GM12878 (cell line): ENCODE data around the gene GRAMD1C. TPM values are rescaled to one million over a fixed set of nuclear protein-coding genes. Genes with fewer than 3 reads are reported as not detected.

Experiments used
- ATAC-seq: fragments of 200-7000 bp; cut with Tn5 transposase; 3 replicates; pipeline ENCODE4 v1.9.1; 2020; ENCODE audit warnings: mild to moderate bottlenecking, moderate library complexity
- BruUV-seq: library from RNA; stranded (reverse); fragments of 400-500 nt; replicated peaks from 2 replicates; lab custom pipeline; 2021; lab: Mats Ljungman, UMichigan
- CTCF ChIA-PET: fragments of 300-600 bp; sonication (Branson Sonifier 250); formaldehyde crosslinking; extraction: SDS; loops from one replicate; lab custom pipeline; 2021; ENCODE audit warnings: inconsistent platforms; lab: Yijun Ruan, JAX
- POLR2A ChIA-PET: fragments of 350-600 bp; formaldehyde crosslinking; extraction: SDS; loops from one replicate; lab custom pipeline; 2021; ENCODE audit warnings: inconsistent platforms; lab: Charles Lee
- RAD21 ChIA-PET: fragments of 300-600 bp; sonication (Branson Sonifier 250); formaldehyde crosslinking; loops from one replicate; lab custom pipeline; 2023; ENCODE audit warnings: antibody characterized with exemption; ENCODE audit not compliant: unreplicated experiment; lab: Charles Lee
- SMC1A ChIA-PET: fragments of 300-600 bp; sonication (Branson Sonifier 250); formaldehyde crosslinking; loops from one replicate; lab custom pipeline; 2023; ENCODE audit not compliant: unreplicated experiment, uncharacterized antibody; lab: Charles Lee
- DNase-seq: peaks from one replicate; pipeline ENCODE4 v3.0.0-alpha.2; 2011; ENCODE audit warnings: low read depth, low spot score
- FAIRE-seq: peaks from 3 replicates; lab custom pipeline; 2011; peaks lifted over from hg19 to GRCh38; lab: Jason Lieb, UNC
- H2AFZ ChIP-seq: 2 replicates; pipeline ENCODE4 v1.6.0; 2011; ENCODE audit warnings: low read depth, low read length, control low read depth; ENCODE audit not compliant: control insufficient read depth
- H3K27ac ChIP-seq: 2 replicates; pipeline ENCODE4 v1.5.1; 2011; ENCODE audit warnings: control low read depth; ENCODE audit not compliant: control insufficient read depth, insufficient read depth
- H3K27me3 ChIP-seq, 2 experiments: replicated peaks in 1 of 2; 2 replicates each; pipeline versions ENCODE4 v1.6.0 to v1.6.1; 2011; ENCODE audit warnings: low read length in 1 of 2; ENCODE audit not compliant: control insufficient read depth in 2 of 2, insufficient read depth in 2 of 2
- H3K36me3 ChIP-seq, 2 experiments: 2 replicates each; pipeline ENCODE4 v1.5.1; 2011; ENCODE audit warnings: low read length in 1 of 2; ENCODE audit not compliant: control insufficient read depth in 2 of 2, insufficient read depth in 2 of 2
- H3K4me1 ChIP-seq: 2 replicates; pipeline ENCODE4 v1.6.1; 2011; ENCODE audit warnings: mild to moderate bottlenecking, low read length, moderate library complexity, mixed read lengths; ENCODE audit not compliant: control insufficient read depth, insufficient read depth
- H3K4me2 ChIP-seq: 2 replicates; pipeline ENCODE4 v1.6.0; 2011; ENCODE audit warnings: control low read depth; ENCODE audit not compliant: control insufficient read depth, insufficient read depth
- H3K4me3 ChIP-seq: fragments of 200-600 bp; sonication (generic); 2 replicates; pipeline ENCODE4 v1.5.1; 2016
- H3K79me2 ChIP-seq: 2 replicates; pipeline ENCODE4 v1.6.0; 2011; ENCODE audit warnings: low read length; ENCODE audit not compliant: control insufficient read depth, insufficient read depth
- H3K9ac ChIP-seq: 2 replicates; pipeline ENCODE4 v1.8.0; 2011; ENCODE audit warnings: low read length, control low read depth, mixed read lengths; ENCODE audit not compliant: control insufficient read depth, insufficient read depth
- H3K9me3 ChIP-seq: replicated peaks from 3 replicates; pipeline ENCODE4 v1.5.1; 2011; ENCODE audit warnings: mild to moderate bottlenecking, low read length; ENCODE audit not compliant: control insufficient read depth, insufficient read depth
- H4K20me1 ChIP-seq: 2 replicates; pipeline ENCODE4 v1.6.0; 2011; ENCODE audit not compliant: control insufficient read depth, insufficient read depth
- BCL11A ChIP-seq: IDR thresholded peaks from 2 replicates; pipeline ENCODE4 v1.6.1; 2011; ENCODE audit warnings: low read depth, low read length
- CEBPB ChIP-seq, 2 experiments: fragments of 150-350 bp in 1 of 2; IDR thresholded peaks; 2 replicates each; pipeline ENCODE4 v1.6.1; 2012 to 2014; ENCODE audit warnings: low read depth in 2 of 2, low read length in 2 of 2, borderline replicate concordance in 1 of 2, inconsistent platforms in 1 of 2
- EED ChIP-seq: sonication (generic); IDR thresholded peaks from 2 replicates; pipeline ENCODE4 v1.6.1; 2016; ENCODE audit warnings: antibody characterized with exemption, low read depth
- ETV6 ChIP-seq, 2 experiments: fragments of 450-650 bp in 1 of 2; IDR thresholded peaks in 1 of 2; conservative IDR thresholded peaks in 1 of 2; 2 replicates each; pipeline ENCODE4 v1.6.1; 2014; ENCODE audit warnings: antibody characterized with exemption in 1 of 2, borderline replicate concordance in 1 of 2, low read depth in 1 of 2, mild to moderate bottlenecking in 1 of 2, moderate library complexity in 1 of 2
- GATAD2B ChIP-seq: fragments of 450-650 bp; conservative IDR thresholded peaks from 2 replicates; pipeline ENCODE4 v1.6.1; 2017; ENCODE audit warnings: low read depth, mild to moderate bottlenecking, moderate library complexity
- IKZF2 ChIP-seq, 2 experiments: fragments of 450-650 bp; IDR thresholded peaks; 2 replicates each; pipeline ENCODE4 v1.6.1; 2017; ENCODE audit warnings: mild to moderate bottlenecking in 2 of 2, moderate library complexity in 2 of 2
- JUNB ChIP-seq: IDR thresholded peaks from 2 replicates; pipeline ENCODE4 v1.6.1; 2016; ENCODE audit warnings: antibody characterized with exemption, mild to moderate bottlenecking
- MEF2A ChIP-seq: IDR thresholded peaks from 2 replicates; pipeline ENCODE4 v1.6.1; 2011; ENCODE audit warnings: low read depth, mild to moderate bottlenecking, low read length, moderate library complexity; ENCODE audit not compliant: insufficient read depth
- SIX5 ChIP-seq: IDR thresholded peaks from 2 replicates; pipeline ENCODE4 v1.6.1; 2011; ENCODE audit warnings: mild to moderate bottlenecking, low read depth, low read length, moderate library complexity; ENCODE audit not compliant: severe bottlenecking
- SMAD1 ChIP-seq: fragments of 450-650 bp; IDR thresholded peaks from 2 replicates; pipeline ENCODE4 v1.6.1; 2018; ENCODE audit warnings: mild to moderate bottlenecking, low read depth; ENCODE audit not compliant: partially characterized antibody
- SMAD5 ChIP-seq: IDR thresholded peaks from 2 replicates; pipeline ENCODE4 v1.6.1; 2016; ENCODE audit warnings: antibody characterized with exemption, low read depth
- SPI1 ChIP-seq: IDR thresholded peaks from 2 replicates; pipeline ENCODE4 v1.6.1; 2011; ENCODE audit warnings: low read depth, mild to moderate bottlenecking, low read length, moderate library complexity, borderline replicate concordance; ENCODE audit not compliant: insufficient read depth
- ZBTB11 ChIP-seq: fragments of 450-650 bp; formaldehyde crosslinking; IDR thresholded peaks from 2 replicates; pipeline ENCODE4 v1.5.0; 2022; ENCODE audit warnings: mild to moderate bottlenecking, missing genetic modification characterization
- WGBS: methylation state at CpG from one replicate; pipeline ENCODE4 v1.1.6; 2016; ENCODE audit warnings: low lambda C conversion rate; ENCODE audit not compliant: insufficient replicate concordance, insufficient coverage; ENCODE audit errors: missing lambda C conversion rate; 5-methylcytosine and 5-hydroxymethylcytosine counted together
- in situ Hi-C: fragments of 300-500 bp; cut with MboI; formaldehyde crosslinking; loops from 9 replicates; pipeline ENCODE4 v1.14.3; 2018; ENCODE audit warnings: mixed read lengths
- intact Hi-C: fragments of 100-400 bp; cut with micrococcal nuclease; formaldehyde crosslinking; loops from one replicate; pipeline ENCODE4 v1.14.2; 2022; ENCODE audit not compliant: unreplicated experiment
- polyA plus RNA-seq, 11 experiments: library from polyadenylated mRNA; depleted of rRNA in 4 of 11; unstranded in 6 of 11; stranded (reverse) in 5 of 11; fragments of >200 nt; fragmentation: Nextera tagmentation in 4 of 11; fragmentation: Illumina TruSeq in 1 of 11; extraction: Ambion mirVana in 4 of 11; extraction: Trizol in 1 of 11; gene quantifications; 1 replicate in 1 of 11; 2 replicates in 10 of 11; pipeline versions ENCODE4 v1.2.1 to v1.2.3, GENCODE V29; 2011 to 2016; ENCODE audit warnings: inconsistent platforms in 2 of 11, missing spikeins in 2 of 11, low read depth in 1 of 11
- total RNA-seq, 4 experiments: library from RNA; depleted of rRNA in 3 of 4; stranded (reverse); fragments of >200 nt in 3 of 4; fragmentation: Illumina TruSeq in 1 of 4; extraction: Trizol in 1 of 4; gene quantifications; 2 replicates each; pipeline versions ENCODE4 v1.2.1 to v1.2.3, GENCODE V29; 2013 to 2021
- TF ChIP-seq, protein P1 (sequence below): IDR thresholded peaks from 2 replicates; pipeline ENCODE4 v1.6.1; 2012; ENCODE audit warnings: low read depth, low read length, improper control_type of control experiment

The GRAMD1C gene
- total and polyA plus RNA-seq, 10 of the 15 experiments (the other 5 are each of a cell fraction or from before 2014, with no cell fraction given) = 3.2 to 9.2 (median 5.5) TPM

DNA sequence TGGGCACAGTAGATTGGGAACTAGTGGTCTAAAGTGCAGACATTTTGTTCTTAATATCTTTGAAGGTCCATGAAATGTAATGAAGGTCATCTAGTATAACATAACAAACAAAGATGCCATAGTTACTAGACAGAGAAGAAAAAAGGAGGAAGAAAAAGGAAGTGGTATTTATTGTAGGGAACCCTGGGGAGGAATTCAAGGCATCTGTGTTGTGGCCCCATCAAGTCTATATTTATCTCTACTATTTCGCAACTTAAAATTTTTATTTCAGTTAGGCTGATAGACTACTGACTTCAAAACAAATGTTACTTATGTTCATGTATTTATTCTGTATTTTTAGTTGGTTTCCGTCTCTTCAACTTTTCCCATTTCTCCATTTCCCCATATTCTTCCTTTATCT lies 60.3 kb downstream of the GRAMD1C start:
- ChIA-PET CTCF (interaction anchor here (2.4 kb wide), 1 partner anchor 14 kb away, joined by 12 read pairs; no protein-coding TSS in a partner anchor), POLR2A (no interaction called here)

DNA sequence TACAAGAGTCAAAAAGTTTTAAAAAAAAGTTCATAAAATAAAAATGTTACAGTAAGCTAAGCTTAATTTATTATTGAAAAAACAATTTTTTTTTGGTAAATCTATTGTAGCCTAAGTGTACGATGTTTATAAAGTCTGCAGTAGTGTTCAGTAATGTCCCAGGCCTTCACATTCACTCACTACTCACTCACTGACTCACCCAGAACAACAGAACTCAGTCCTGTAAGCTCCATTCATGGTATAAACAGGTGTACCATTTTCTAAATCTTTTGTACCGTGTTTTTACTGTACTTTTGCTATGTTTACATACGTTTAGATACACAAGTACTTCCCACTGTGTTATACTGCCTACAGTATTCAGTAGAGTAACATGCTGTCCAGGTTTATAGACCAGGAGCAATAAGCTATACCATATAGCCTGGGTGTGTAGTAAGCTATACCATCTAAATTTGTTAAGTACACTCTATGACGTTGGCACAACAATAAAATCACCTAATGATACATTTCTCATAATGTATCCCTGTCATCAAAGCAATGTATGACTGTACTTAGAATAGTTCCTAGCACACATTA lies 68.1 kb downstream of the GRAMD1C start:
- DNase-seq (no peak), FAIRE-seq (no peak), ATAC-seq (no peak)
- no peak overlapping the region for H3K27ac ChIP-seq
- no peak overlapping the region for H3K4me2 ChIP-seq
- SMC1A ChIA-PET = interaction anchor here (0.6 to 10.4 kb wide), 10 partner anchors 8 to 410 kb away, joined by 3 to 108 read pairs (median 3); partner anchors contain the start of gene GRAMD1C
- in situ Hi-C loops (no loop called here), intact Hi-C loops (no loop called here)
- POLR2A ChIA-PET = interaction anchor here (1.7 kb wide), 1 partner anchor 12 kb away, joined by 3 read pairs; no protein-coding TSS in a partner anchor
- CTCF ChIA-PET = interaction anchor here (0.9 to 5.9 kb wide), 5 partner anchors 9 to 171 kb away, joined by 3 to 33 read pairs (median 9); no protein-coding TSS in a partner anchor
- no peak overlapping the region for H3K9ac ChIP-seq
- no TSS peak for BruUV-seq
- RAD21 ChIA-PET = interaction anchor here (0.6 to 1.9 kb wide), 6 partner anchors 62 to 171 kb away, joined by 3 to 8 read pairs (median 5); no protein-coding TSS in a partner anchor
- no peak overlapping the region for H2AFZ ChIP-seq
- no peaks in the 10 kb centered on the region for H3K4me1 ChIP-seq
- no peaks in the 10 kb centered on the region for H3K79me2 ChIP-seq
- TF ChIP-seq SMAD5 (no peak), EED (no peak), JUNB (no peak), SMAD1 (no peak), IKZF2 (IDR thresholded peaks at IDR 0.05) (no peak), ZBTB11 (CRISPR knock-in tag) (no peak), CEBPB (IDR thresholded peaks at IDR 0.05; ENCODE audit: borderline replicate concordance in 1 of 2, low read depth in 2 of 2, low read length in 2 of 2) (no peak), BCL11A (no peak), MEF2A (no peak), GATAD2B (no peak), ETV6 (conservative IDR thresholded peaks at IDR 0.05 in 1 of 2, IDR thresholded peaks at IDR 0.05 in 1 of 2; ENCODE audit: borderline replicate concordance in 1 of 2, low read depth in 1 of 2) (no peak), SIX5 (no peak)
- no peaks in the 10 kb centered on the region for H3K27me3 ChIP-seq
- WGBS = 67% methylated on average over 4 of the region's 4 CpGs
- H3K36me3 ChIP-seq = no peaks in the 10 kb centered on the region
- H3K4me3 ChIP-seq = no peak overlapping the region
- no peaks in the 10 kb centered on the region for H4K20me1 ChIP-seq
- no peaks in the 10 kb centered on the region for H3K9me3 ChIP-seq

More for the DNA sequence above, 60.3 kb downstream of the GRAMD1C start:
- H2AFZ ChIP-seq = no peak overlapping the region
- H3K4me2 ChIP-seq = no peak overlapping the region
- DNase-seq = no peak
- no peaks in the 10 kb centered on the region for H3K9me3 ChIP-seq
- H3K79me2 ChIP-seq = no peaks in the 10 kb centered on the region
- TF ChIP-seq, protein P1, sequence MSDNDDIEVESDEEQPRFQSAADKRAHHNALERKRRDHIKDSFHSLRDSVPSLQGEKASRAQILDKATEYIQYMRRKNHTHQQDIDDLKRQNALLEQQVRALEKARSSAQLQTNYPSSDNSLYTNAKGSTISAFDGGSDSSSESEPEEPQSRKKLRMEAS = no peak
- no peak for TF ChIP-seq SPI1
- H3K4me3 ChIP-seq = no peak overlapping the region
- WGBS = 76% methylated on average over 2 of the region's 2 CpGs
- no peak for ATAC-seq
- no peak overlapping the region for H3K9ac ChIP-seq
- in situ Hi-C loops = no loop called here
- no peaks in the 10 kb centered on the region for H3K36me3 ChIP-seq
- ChIA-PET SMC1A (interaction anchor here (0.7 to 1.9 kb wide), 3 partner anchors 14 to 993 kb away, joined by 3 to 4 read pairs (median 3); partner anchors contain the start of gene GRAMD1C), RAD21 (no interaction called here)
- BruUV-seq = no TSS peak
- no peaks in the 10 kb centered on the region for H3K27me3 ChIP-seq
- no peaks in the 10 kb centered on the region for H4K20me1 ChIP-seq
- no peak overlapping the region for H3K27ac ChIP-seq
- H3K4me1 ChIP-seq = no peaks in the 10 kb centered on the region
- intact Hi-C loops = no loop called here
- no peak for FAIRE-seq
